Motor neuron (in vitro differentiated cells): ENCODE data around the gene SV2C. TPM values are rescaled to one million over a fixed set of nuclear protein-coding genes. Genes with fewer than 3 reads are reported as not detected.

Experiments used
- ATAC-seq, 8 experiments: fragments of 200-7000 bp; cut with Tn5 transposase; replicated peaks in 6 of 8; 2 replicates each; pipeline ENCODE4 v1.8.0; 2021; ENCODE audit warnings: mild to moderate bottlenecking in 8 of 8, moderate library complexity in 8 of 8
- H3K27ac ChIP-seq, 2 donors: fragments of 250-450 bp; sonication (Bioruptor Pico); 2 replicates each; pipeline ENCODE4 v1.9.0; 2021; ENCODE audit warnings: antibody characterized with exemption in 2 of 2, mild to moderate bottlenecking in 2 of 2, moderate library complexity in 1 of 2
- H3K4me1 ChIP-seq, 2 donors: fragments of 250-450 bp; sonication (Bioruptor Pico); replicated peaks in 1 of 2; 2 replicates each; pipeline ENCODE4 v1.6.1; 2021; ENCODE audit warnings: antibody characterized with exemption in 2 of 2, mild to moderate bottlenecking in 2 of 2, moderate library complexity in 1 of 2
- H3K4me3 ChIP-seq, 5 donors: fragments of 250-450 bp; sonication (Bioruptor Pico); 2 replicates each; pipeline ENCODE4 v1.9.0; 2021; ENCODE audit warnings: antibody characterized with exemption in 5 of 5, mild to moderate bottlenecking in 5 of 5, moderate library complexity in 4 of 5
- WGBS, 10 experiments: fragments of 450-650 bp; shearing (Covaris generic); methylation state at CpG; one replicate each; pipeline ENCODE4 v1.0.0; 2022; 5-methylcytosine and 5-hydroxymethylcytosine counted together
- in situ Hi-C, 9 experiments: fragments of 400-800 bp; cut with MboI; loops; one replicate each; pipeline ENCODE4 v1.15.0; 2021; ENCODE audit warnings: low sequenced_read_pairs in 9 of 9, low pct_unique_long_range_greater_than_20kb in 2 of 9; ENCODE audit not compliant: unreplicated experiment in 9 of 9
- total RNA-seq, 8 experiments: library from RNA; unstranded; fragments of 300-600 nt; gene quantifications; 2 replicates each; pipeline versions ENCODE4 v1.2.3 to v1.2.4, GENCODE V29; 2022

SV2C gene
- total RNA-seq, 8 experiments from 2014 or later = 0.20 to 21.8 (median 11.5) TPM

DNA sequence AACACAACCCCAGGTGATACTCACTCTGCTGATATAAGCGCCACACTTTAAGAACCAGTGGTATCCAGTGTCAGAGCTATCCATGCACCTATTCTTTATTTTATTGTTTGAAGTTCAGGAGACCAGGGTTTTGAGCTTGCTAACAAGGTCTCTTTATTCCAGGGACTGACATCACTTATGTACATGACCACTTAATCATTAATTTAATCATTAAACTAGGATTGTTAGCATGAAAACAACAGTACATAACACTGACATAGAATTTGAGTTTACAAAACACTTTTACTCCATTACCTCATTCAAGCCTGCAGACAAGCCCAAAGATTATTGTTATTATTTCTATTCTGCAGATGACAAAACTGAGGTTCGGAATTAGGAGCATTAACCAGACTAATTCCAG lies 168.5 kb downstream of the SV2C start:
- Histone ChIP-seq H3K4me1 (peaks cover 3 to 34% of the 10 kb centered on the region in 2 donors), H3K4me3 (no peak overlapping the region), H3K27ac (no peak overlapping the region)
- WGBS, 10 experiments = 18 to 100% (median 100%) methylated on average over 1 to 2 of the region's 2 CpGs; no CpG with 5 or more reads in 1 of the 10 experiments
- in situ Hi-C loops = loop anchor here in 2 of 9 experiments (25.0 kb wide), 2 partner anchors 164 to 514 kb away; partner anchors contain the start of gene SV2C (in 1 of the 2)
- no peak for ATAC-seq

DNA sequence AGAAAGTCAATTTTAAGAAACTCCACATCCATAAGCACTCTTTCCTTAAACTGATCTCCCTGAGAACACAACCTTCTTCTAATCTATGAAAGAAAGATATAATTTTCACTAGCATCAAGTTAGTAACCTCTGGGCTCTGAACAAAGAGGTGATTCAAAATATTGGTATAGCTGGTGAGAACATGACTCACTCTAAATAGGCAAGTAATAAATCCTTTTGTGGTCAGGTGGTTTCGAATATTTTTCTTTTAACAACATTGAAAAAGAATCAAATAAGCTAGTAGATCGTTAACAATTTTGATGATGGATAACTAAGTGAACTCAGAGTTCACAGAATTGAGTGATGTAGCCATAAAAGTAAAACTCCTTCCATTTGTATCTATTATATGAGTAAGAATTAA lies 169.3 kb downstream of the SV2C start:
- no peak overlapping the region for H3K27ac ChIP-seq
- in situ Hi-C loops = loop anchor here in 2 of 9 experiments (25.0 kb wide), 2 partner anchors 165 to 515 kb away; partner anchors contain the start of gene SV2C (in 1 of the 2)
- peaks cover 4 to 33% of the 10 kb centered on the region in 2 donors for H3K4me1 ChIP-seq
- 5 to 85% (median 44%) methylated on average over 1 to 2 of the region's 2 CpGs; no CpG with 5 or more reads in 1 of the 10 experiments for WGBS, 10 experiments
- no peak for ATAC-seq
- no peak overlapping the region for H3K4me3 ChIP-seq

DNA sequence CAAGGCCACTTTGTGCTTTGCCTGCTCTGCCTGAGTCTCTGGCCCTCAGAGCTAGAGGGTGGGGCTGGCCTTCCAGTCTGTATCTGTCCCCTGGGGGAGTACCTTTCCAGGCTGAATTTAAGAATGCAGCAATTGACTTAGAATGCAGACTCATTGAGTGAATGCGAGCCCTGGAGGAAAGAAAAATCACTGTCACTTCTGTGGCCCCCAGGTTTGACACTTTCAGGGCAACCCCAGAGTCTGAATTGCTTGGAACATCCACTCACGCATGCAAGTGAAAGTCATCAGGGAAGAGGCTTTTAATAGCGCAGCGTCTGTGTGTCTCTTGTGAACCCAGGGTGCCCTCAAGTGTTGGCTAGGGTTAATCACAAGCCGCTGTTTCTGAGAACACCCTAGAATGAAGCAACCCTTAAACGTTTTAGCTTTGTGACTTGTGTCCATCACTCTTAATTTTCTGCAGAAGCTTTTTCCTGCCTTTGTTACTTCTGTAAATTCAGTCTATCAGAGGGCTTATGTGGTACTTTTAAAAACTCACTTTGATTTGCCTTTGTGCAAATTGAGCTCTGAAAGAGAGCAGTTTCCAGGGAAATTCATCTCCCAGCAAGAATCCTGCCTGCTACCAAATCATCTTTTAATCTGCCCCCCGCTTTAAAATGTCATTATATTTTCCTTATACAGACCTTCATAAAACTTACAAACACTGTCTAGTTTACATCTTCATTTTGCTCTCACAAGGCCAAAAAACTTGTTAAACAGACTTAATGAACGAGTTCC lies 173.1 kb downstream of the SV2C start:
- Histone ChIP-seq H3K4me1 (peaks cover 4 to 22% of the 10 kb centered on the region in 2 donors), H3K27ac (no peak overlapping the region), H3K4me3 (no peak overlapping the region)
- ATAC-seq = peak; percentile 97 to 98 (median 98)
- in situ Hi-C loops = loop anchor here in 2 of 9 experiments (25.0 kb wide), 2 partner anchors 169 to 519 kb away; partner anchors contain the start of gene SV2C (in 1 of the 2)
- 13 to 90% (median 27%) methylated on average over 2 to 8 of the region's 8 CpGs for WGBS, 10 experiments

DNA sequence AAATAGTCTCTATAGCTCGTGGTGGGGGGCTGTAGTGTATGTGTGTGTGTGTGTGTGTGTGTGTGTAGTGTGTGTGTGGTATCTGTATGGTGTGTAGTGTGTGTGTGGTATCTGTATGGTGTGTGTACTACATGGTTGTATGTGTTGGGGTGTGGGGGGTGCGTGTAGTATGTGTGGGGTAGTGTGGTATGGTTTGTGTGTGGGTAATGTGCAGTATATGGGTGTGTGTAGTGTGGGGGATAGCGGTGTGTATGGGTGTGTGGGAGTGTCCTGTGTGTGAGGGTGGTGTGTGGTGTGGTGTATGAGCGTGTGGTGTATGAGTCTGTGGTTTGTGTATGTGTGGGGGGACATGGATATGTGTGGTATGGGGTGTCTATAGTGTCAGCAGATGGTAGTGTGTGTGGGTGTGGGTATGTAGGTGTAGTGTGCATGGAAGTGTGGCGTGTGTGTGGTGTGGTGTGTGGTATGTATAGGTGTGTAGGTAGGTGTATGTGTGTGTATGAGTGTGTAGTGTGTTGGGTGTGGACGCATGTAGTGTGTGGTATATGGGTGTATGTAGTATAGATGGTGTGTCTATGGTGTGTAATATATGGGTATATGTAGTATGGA lies 174.1 kb downstream of the SV2C start:
- no peak overlapping the region for H3K4me3 ChIP-seq
- no peak for ATAC-seq
- no peak overlapping the region for H3K27ac ChIP-seq
- peaks cover 4 to 22% of the 10 kb centered on the region in 2 donors for H3K4me1 ChIP-seq
- 10 to 87% (median 63%) methylated on average over 1 to 6 of the region's 6 CpGs; no CpG with 5 or more reads in 2 of the 10 experiments for WGBS, 10 experiments
- in situ Hi-C loops = loop anchor here in 2 of 9 experiments (25.0 kb wide), 2 partner anchors 170 to 520 kb away; partner anchors contain the start of gene SV2C (in 1 of the 2)

DNA sequence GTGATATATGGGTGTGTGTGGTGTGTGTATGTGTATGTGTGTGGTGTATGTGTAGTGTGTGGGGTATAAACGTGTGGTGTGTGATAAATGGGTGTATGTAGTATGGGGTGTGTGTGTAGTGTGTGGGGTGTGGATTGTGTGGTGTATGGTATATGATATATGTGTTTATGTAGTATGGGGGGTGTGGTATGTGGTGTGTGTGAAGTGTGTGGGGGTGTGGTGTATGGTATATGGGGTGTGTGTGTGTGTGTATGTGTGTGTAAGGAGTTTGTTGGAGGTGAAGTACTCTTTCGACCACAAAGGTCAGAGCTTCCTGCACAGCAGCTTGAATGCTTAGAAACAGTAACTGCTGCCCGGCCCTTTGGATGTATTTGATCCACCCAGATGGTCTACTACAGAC lies 174.7 kb downstream of the SV2C start:
- Histone ChIP-seq H3K4me3 (no peak overlapping the region), H3K4me1 (peaks cover 4 to 17% of the 10 kb centered on the region in 2 donors), H3K27ac (no peak overlapping the region)
- in situ Hi-C loops = loop anchor here in 2 of 9 experiments (25.0 kb wide), 2 partner anchors 171 to 521 kb away; partner anchors contain the start of gene SV2C (in 1 of the 2)
- ATAC-seq = no peak
- WGBS, 10 experiments = 0 to 100% (median 62%) methylated on average over 1 to 3 of the region's 3 CpGs; no CpG with 5 or more reads in 6 of the 10 experiments

DNA sequence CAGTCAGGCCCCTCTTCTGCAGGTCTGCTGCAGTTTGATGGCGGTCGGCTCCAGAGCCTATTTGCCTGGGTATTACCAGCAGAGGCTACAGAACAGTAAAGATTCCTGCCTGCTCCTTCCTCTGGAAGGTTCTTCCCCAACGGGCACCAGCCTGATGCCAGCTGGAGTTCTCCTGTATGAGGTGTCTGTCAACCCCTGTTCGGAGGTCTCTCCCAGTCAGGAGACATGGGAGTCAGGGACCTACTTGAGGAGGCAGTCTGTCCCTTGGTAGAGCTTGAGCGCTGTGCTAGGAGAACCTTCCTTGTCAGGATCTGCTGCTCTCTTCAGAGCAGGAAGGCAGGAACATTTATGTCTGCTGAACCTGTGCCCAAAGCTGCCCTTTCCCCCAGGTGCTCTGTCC lies 181.5 kb downstream of the SV2C start:
- H3K4me1 ChIP-seq = peaks cover 15 to 22% of the 10 kb centered on the region in 2 donors
- no peak overlapping the region for H3K27ac ChIP-seq
- 20 to 83% (median 49%) methylated on average over 1 to 3 of the region's 5 CpGs; no CpG with 5 or more reads in 6 of the 10 experiments for WGBS, 10 experiments
- ATAC-seq = no peak
- in situ Hi-C loops = loop anchor here in 2 of 9 experiments (25.0 kb wide), 2 partner anchors 177 to 527 kb away; partner anchors contain the start of gene SV2C (in 1 of the 2)
- no peak overlapping the region for H3K4me3 ChIP-seq

DNA sequence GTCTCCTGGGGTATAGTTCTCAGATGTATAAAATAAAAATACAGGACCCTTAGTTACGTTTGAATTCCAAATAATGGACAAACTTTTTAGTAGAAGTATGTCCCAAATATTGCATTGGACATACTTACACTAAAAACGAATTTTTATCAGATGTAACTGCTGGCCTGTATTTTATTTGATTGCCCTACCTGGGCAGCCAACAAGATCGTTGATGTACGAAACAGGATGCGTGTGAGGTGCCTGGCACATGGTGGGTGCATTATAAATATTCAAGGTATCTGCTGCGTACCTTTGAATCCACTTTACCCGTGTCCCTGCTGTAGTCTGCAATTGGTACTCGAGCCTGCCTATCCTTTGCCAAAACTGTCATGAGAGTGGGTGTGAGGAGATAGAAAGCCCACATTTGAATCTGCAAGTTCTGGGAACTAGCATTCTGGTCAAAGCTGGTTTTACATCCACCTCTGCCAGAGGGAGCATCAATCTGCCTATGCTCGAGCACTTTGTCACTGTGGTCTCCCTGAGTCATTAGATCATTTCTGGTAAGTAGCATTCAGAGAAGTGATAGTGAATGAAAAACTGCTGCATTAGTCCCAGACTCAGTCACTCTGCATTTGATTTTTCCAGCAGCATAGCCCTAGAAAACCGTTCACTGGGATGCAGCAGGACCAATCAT lies 186.2 kb downstream of the SV2C start:
- H3K4me3 ChIP-seq = no peak overlapping the region
- H3K4me1 ChIP-seq = peaks cover 36 to 53% of the 10 kb centered on the region in 2 donors
- ATAC-seq = peak in 6 of 8 experiments; percentile 45 to 93 (median 92)
- 0 to 59% (median 43%) methylated on average over 2 to 8 of the region's 10 CpGs for WGBS, 10 experiments
- peak overlapping the region in 1 of 2 donors; percentile 11 for H3K27ac ChIP-seq
- in situ Hi-C loops = loop anchor here in 2 of 9 experiments (25.0 kb wide), 2 partner anchors 182 to 532 kb away; partner anchors contain the start of gene SV2C (in 1 of the 2)

DNA sequence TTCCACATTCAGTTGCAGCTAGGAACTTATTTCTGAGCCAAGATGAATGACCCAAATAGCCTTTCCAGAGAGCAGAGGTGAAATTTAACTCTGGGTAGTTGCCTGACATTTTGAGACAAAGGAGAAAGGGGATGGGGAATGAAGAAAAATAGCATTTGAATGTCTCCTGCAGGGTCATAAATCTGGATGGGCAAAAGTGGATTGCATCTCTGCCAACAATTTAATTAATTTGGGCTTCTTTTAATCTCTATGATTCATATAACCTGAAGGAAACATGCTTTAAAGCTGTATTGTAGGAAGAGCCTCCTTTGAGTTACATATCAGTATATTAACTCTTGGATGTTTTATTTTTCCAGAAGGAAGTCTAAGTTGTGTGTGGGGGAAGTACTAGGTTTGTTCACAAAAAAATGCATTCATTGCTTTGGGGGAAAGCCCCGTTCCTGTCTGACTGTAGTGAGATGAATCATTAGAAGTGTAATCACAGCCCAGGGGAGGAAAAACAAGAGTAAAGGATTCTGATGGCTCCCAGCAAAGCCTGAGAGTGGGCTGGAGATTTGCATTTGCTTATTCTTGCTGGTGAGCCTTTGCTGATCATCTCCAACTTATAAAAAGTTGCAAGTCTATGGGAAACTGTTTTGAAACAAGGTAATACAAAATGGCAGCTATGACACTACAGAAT lies 186.9 kb downstream of the SV2C start:
- peak overlapping the region; percentile 15 to 51 for H3K27ac ChIP-seq
- peak in 1 of 8 experiments; percentile 8 for ATAC-seq
- peaks cover 36 to 56% of the 10 kb centered on the region in 2 donors for H3K4me1 ChIP-seq
- H3K4me3 ChIP-seq = no peak overlapping the region
- WGBS, 10 experiments = 0 to 20% (median 0%) methylated on average over 1 of the region's 1 CpG; no CpG with 5 or more reads in 4 of the 10 experiments
- in situ Hi-C loops = loop anchor here in 2 of 9 experiments (25.0 kb wide), 2 partner anchors 183 to 533 kb away; partner anchors contain the start of gene SV2C (in 1 of the 2)

DNA sequence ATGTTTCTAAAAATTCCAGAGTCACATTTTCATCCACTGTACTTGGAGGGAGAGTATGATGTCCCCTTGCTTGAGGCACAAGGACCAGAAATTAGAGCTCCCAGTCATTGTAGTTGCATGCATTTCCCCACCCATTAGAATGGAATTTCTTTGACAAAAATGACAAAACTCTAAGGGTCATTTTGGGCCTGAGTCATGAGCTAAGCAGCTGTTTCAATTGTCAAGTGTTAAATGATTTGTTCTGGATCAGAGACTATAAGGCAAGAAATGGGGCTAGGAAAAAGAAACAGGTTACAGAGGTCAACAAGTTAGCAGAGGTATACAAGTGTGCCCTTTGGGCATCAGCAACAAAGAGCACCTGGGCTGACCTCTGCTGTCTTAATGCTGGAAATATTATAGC lies 188.7 kb downstream of the SV2C start:
- H3K27ac ChIP-seq = no peak overlapping the region
- in situ Hi-C loops = loop anchor here in 2 of 9 experiments (25.0 kb wide), 2 partner anchors 185 to 535 kb away; partner anchors contain the start of gene SV2C (in 1 of the 2)

DNA sequence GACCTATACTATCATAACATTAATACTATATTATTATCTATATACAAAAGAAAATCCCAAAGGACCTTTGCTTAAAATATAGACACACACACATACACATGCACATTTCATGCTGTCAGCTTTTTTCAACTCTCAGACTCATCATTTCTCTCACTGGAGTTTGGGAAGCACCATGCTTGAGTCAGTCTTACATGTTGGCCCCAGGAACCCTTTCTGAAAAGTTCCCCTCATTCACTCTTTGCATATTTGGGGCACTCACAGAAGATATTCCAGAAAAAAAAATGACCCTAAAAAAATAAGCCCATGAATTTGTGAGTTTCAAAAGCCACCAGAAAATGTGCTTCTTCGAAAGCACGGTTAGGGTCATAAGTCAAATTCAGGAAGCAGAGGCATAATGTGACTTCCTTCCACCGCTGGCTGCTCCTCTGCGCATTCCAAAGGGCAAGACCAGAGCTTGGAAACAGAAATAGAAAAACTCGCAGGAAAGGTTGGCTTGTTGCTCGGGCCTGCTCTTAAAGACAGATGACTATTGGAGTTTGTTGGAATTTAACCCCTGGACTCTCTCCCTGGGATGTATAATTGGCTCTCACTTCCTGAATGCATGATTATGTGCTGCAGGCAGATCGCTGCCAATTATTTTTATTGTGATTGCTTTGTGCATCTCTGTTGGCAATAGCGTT lies 190.2 kb downstream of the SV2C start:
- H3K27ac ChIP-seq = no peak overlapping the region
- WGBS, 10 experiments = 7 to 82% (median 51%) methylated on average over 3 to 8 of the region's 8 CpGs; no CpG with 5 or more reads in 2 of the 10 experiments
- in situ Hi-C loops = loop anchor here in 2 of 9 experiments (25.0 kb wide), 2 partner anchors 186 to 536 kb away; partner anchors contain the start of gene SV2C (in 1 of the 2)

More for the DNA sequence above, 188.7 kb downstream of the SV2C start:
- no peak for ATAC-seq
- H3K4me1 ChIP-seq = peaks cover 36 to 56% of the 10 kb centered on the region in 2 donors
- no peak overlapping the region for H3K4me3 ChIP-seq

DNA sequence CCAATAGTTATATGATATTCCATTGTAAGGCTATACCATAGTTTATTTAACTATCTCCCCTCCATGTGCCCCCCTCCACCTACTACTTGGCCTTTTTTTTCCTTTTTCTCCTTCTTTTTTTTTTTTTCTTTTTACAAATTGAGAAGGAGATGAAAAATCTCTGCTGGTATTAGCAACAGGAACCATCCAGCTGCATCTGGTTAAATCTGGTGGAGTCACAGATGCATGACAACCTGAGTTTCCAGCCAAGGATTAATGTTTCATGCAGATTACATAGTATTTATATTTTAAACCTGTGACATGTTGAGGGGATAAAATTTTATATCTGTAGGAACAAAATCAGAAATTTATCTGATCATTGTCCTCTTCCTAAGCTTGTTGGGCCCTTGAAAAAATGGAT lies 191.4 kb downstream of the SV2C start:
- Histone ChIP-seq H3K4me1 (peaks cover 22 to 35% of the 10 kb centered on the region in 2 donors), H3K27ac (no peak overlapping the region), H3K4me3 (no peak overlapping the region)
- ATAC-seq = no peak
- in situ Hi-C loops = loop anchor here in 2 of 9 experiments (25.0 kb wide), 2 partner anchors 187 to 537 kb away; partner anchors contain the start of gene SV2C (in 1 of the 2)

More for the DNA sequence above, 190.2 kb downstream of the SV2C start:
- H3K4me3 ChIP-seq = no peak overlapping the region
- ATAC-seq = peak in 1 of 8 experiments; percentile 5
- H3K4me1 ChIP-seq = peaks cover 32 to 48% of the 10 kb centered on the region in 2 donors
